ENCODE data around the gene OAS2.

DNA sequence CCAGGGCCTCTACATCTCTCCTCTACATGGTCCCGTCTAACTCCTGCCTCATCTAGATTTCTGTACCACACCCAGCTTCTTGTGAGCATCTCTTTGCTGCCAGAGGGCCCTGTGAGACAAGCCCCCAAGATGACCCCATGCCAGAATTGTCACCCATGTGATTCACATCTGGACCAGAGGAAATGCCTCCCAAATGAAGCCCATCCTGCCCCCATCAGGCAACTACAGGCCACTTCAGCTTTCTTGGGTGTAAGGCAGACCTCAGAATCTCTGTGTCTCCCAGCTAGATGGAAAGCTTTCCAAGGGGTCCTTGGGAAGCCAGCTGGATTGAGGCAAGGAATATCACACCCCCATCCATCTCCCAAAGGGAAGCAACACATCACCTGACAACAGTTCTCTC lies 49.3 kb upstream of the OAS2 start:
- TF ChIP-seq, protein P1, sequence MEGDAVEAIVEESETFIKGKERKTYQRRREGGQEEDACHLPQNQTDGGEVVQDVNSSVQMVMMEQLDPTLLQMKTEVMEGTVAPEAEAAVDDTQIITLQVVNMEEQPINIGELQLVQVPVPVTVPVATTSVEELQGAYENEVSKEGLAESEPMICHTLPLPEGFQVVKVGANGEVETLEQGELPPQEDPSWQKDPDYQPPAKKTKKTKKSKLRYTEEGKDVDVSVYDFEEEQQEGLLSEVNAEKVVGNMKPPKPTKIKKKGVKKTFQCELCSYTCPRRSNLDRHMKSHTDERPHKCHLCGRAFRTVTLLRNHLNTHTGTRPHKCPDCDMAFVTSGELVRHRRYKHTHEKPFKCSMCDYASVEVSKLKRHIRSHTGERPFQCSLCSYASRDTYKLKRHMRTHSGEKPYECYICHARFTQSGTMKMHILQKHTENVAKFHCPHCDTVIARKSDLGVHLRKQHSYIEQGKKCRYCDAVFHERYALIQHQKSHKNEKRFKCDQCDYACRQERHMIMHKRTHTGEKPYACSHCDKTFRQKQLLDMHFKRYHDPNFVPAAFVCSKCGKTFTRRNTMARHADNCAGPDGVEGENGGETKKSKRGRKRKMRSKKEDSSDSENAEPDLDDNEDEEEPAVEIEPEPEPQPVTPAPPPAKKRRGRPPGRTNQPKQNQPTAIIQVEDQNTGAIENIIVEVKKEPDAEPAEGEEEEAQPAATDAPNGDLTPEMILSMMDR (IDR thresholded peaks at IDR 0.05), result no peak
- TF ChIP-seq POLR2A (IDR thresholded peaks at IDR 0.05), result no peak
